ENCODE measurements around the gene CHSY1. TPM values are rescaled to one million over a fixed set of nuclear protein-coding genes. Genes with fewer than 3 reads are reported as not detected.

Gene CHSY1
- total RNA-seq, 1 experiment from 2014 or later = 47.0 TPM

- no peak for DNase-seq (ENCODE audit: low spot score)
- no TSS peak for BruUV-seq (replicated peaks)
- Histone ChIP-seq H3K27ac (ENCODE audit: low read depth, low read length, poor library complexity, severe bottlenecking) (no peak overlapping the region), H3K36me3 (ENCODE audit: insufficient read depth, low read length, poor library complexity, severe bottlenecking) (no peaks in the 10 kb centered on the region), H3K4me3 (ENCODE audit: low read depth, low read length, poor library complexity, severe bottlenecking) (no peak overlapping the region), H3K9me3 (ENCODE audit: low read depth, low read length, poor library complexity, severe bottlenecking) (no peaks in the 10 kb centered on the region), H3K4me1 (ENCODE audit: insufficient read depth, low read length, poor library complexity, severe bottlenecking) (peaks cover 26% of the 10 kb centered on the region), H3K27me3 (replicated peaks; ENCODE audit: insufficient read depth, low read depth, low read length, poor library complexity) (no peaks in the 10 kb centered on the region)
- TF ChIP-seq CTCF (conservative IDR thresholded peaks at IDR 0.05; ENCODE audit: low read depth, low read length) (no peak), EZH2 (IDR thresholded peaks at IDR 0.05; ENCODE audit: borderline replicate concordance, low read depth, low read length, poor library complexity, severe bottlenecking) (no peak)
- ChIA-PET POLR2A (ENCODE audit: low non-redundant PET) (interaction anchor here (0.6 kb wide), 1 partner anchor 70 kb away, joined by 9 read pairs; no protein-coding TSS in a partner anchor), CTCF (no interaction called here)
- intact Hi-C loops (cut with micrococcal nuclease; ENCODE audit: unreplicated experiment) = no loop called here
Observed at GRCh38 chr15:101190092-101190595, 61.7 kb downstream of the CHSY1 start.

- Histone ChIP-seq H3K36me3 (ENCODE audit: insufficient read depth, low read length, poor library complexity, severe bottlenecking) (no peaks in the 10 kb centered on the region), H3K27me3 (replicated peaks; ENCODE audit: insufficient read depth, low read depth, low read length, poor library complexity) (no peaks in the 10 kb centered on the region), H3K4me3 (ENCODE audit: low read depth, low read length, poor library complexity, severe bottlenecking) (no peak overlapping the region), H3K9me3 (ENCODE audit: low read depth, low read length, poor library complexity, severe bottlenecking) (no peaks in the 10 kb centered on the region), H3K4me1 (ENCODE audit: insufficient read depth, low read length, poor library complexity, severe bottlenecking) (peaks cover 20% of the 10 kb centered on the region), H3K27ac (ENCODE audit: low read depth, low read length, poor library complexity, severe bottlenecking) (no peak overlapping the region)
- TF ChIP-seq CTCF (conservative IDR thresholded peaks at IDR 0.05; ENCODE audit: low read depth, low read length) (no peak), EZH2 (IDR thresholded peaks at IDR 0.05; ENCODE audit: borderline replicate concordance, low read depth, low read length, poor library complexity, severe bottlenecking) (no peak)
- BruUV-seq (replicated peaks) = no TSS peak
- CTCF ChIA-PET = no interaction called here
- no peak for DNase-seq (ENCODE audit: low spot score)
- POLR2A ChIA-PET (ENCODE audit: low non-redundant PET) = interaction anchor here (0.5 to 0.6 kb wide), 2 partner anchors 69 to 256 kb away, joined by 5 to 9 read pairs; no protein-coding TSS in a partner anchor
- intact Hi-C loops (cut with micrococcal nuclease; ENCODE audit: unreplicated experiment) = no loop called here
Observed at GRCh38 chr15:101189409-101190091, 62.3 kb downstream of the CHSY1 start.

- no peak for DNase-seq (ENCODE audit: low spot score)
- Histone ChIP-seq H3K27ac (ENCODE audit: low read depth, low read length, poor library complexity, severe bottlenecking) (no peak overlapping the region), H3K36me3 (ENCODE audit: insufficient read depth, low read length, poor library complexity, severe bottlenecking) (no peaks in the 10 kb centered on the region), H3K27me3 (replicated peaks; ENCODE audit: insufficient read depth, low read depth, low read length, poor library complexity) (no peaks in the 10 kb centered on the region), H3K9me3 (ENCODE audit: low read depth, low read length, poor library complexity, severe bottlenecking) (no peaks in the 10 kb centered on the region), H3K4me3 (ENCODE audit: low read depth, low read length, poor library complexity, severe bottlenecking) (no peak overlapping the region), H3K4me1 (ENCODE audit: insufficient read depth, low read length, poor library complexity, severe bottlenecking) (peaks cover 17% of the 10 kb centered on the region)
- TF ChIP-seq EZH2 (IDR thresholded peaks at IDR 0.05; ENCODE audit: borderline replicate concordance, low read depth, low read length, poor library complexity, severe bottlenecking) = no peak
- TF ChIP-seq CTCF (conservative IDR thresholded peaks at IDR 0.05; ENCODE audit: low read depth, low read length) = no peak
- intact Hi-C loops (cut with micrococcal nuclease; ENCODE audit: unreplicated experiment) = no loop called here
- ChIA-PET CTCF (no interaction called here), POLR2A (ENCODE audit: low non-redundant PET) (interaction anchor here (0.5 kb wide), 1 partner anchor 255 kb away, joined by 5 read pairs; no protein-coding TSS in a partner anchor)
- no TSS peak for BruUV-seq (replicated peaks)
Observed at GRCh38 chr15:101188637-101189408, 63.0 kb downstream of the CHSY1 start.
